NCI-H460 (cell line): Measurements from ENCODE around the gene RAI14. TPM values are rescaled to one million over a fixed set of nuclear protein-coding genes. Genes with fewer than 3 reads are reported as not detected.
"Not testable (repeated sequence)": the region's sequence is repeated elsewhere in the genome, so short reads cannot be mapped to it uniquely, and the experiment has no call there.

Experiments used
- DNase-seq: peaks from one replicate; pipeline ENCODE4 v3.0.0-alpha.2; 2016; ENCODE audit warnings: low read depth; ENCODE audit errors: extremely low read depth
- total RNA-seq: library from RNA; depleted of rRNA; stranded (reverse); fragments of >200 nt; shearing (Covaris generic); gene quantifications from 2 replicates; pipeline ENCODE4 v1.2.3, GENCODE V29; 2014

The RAI14 gene
- total RNA-seq, 1 experiment from 2014 or later: 15.9 TPM

GRCh38 chr5:34756781-34757624 lies 100.9 kb downstream of the RAI14 start:
- no peak for DNase-seq

- no peak for DNase-seq
Observed at GRCh38 chr5:34758514-34758913, 102.4 kb downstream of the RAI14 start.

- DNase-seq: not testable (repeated sequence)
Observed at GRCh38 chr5:34759213-34759612, 103.1 kb downstream of the RAI14 start.

GRCh38 chr5:34765662-34766061 lies 109.5 kb downstream of the RAI14 start:
- no peak for DNase-seq

- DNase-seq: no peak
Observed at GRCh38 chr5:34767180-34767579, 111.1 kb downstream of the RAI14 start.

GRCh38 chr5:34770486-34770885 lies 114.4 kb downstream of the RAI14 start:
- DNase-seq: no peak

GRCh38 chr5:34771076-34771475 lies 114.9 kb downstream of the RAI14 start:
- no peak for DNase-seq

GRCh38 chr5:34772267-34773098 lies 116.4 kb downstream of the RAI14 start:
- DNase-seq: no peak

GRCh38 chr5:34774139-34774538 lies 118.0 kb downstream of the RAI14 start:
- no peak for DNase-seq

- DNase-seq: not testable (repeated sequence)
Observed at GRCh38 chr5:34774678-34775077, 118.5 kb downstream of the RAI14 start.

- no peak for DNase-seq
Observed at GRCh38 chr5:34775886-34776285, 119.8 kb downstream of the RAI14 start.

- DNase-seq: no peak
Observed at GRCh38 chr5:34778091-34778850, 122.1 kb downstream of the RAI14 start.

GRCh38 chr5:34783892-34784291 lies 127.8 kb downstream of the RAI14 start:
- not testable (repeated sequence) for DNase-seq

GRCh38 chr5:34787035-34787434 lies 130.9 kb downstream of the RAI14 start:
- DNase-seq: no peak

GRCh38 chr5:34789021-34789531 lies 132.9 kb downstream of the RAI14 start:
- DNase-seq: no peak

GRCh38 chr5:34789639-34790038 lies 133.5 kb downstream of the RAI14 start:
- no peak for DNase-seq

GRCh38 chr5:34790069-34790468 lies 133.9 kb downstream of the RAI14 start:
- DNase-seq: no peak

- no peak for DNase-seq
Observed at GRCh38 chr5:34791761-34792244, 135.7 kb downstream of the RAI14 start.

GRCh38 chr5:34802834-34803563 lies 146.9 kb downstream of the RAI14 start:
- no peak for DNase-seq
